ENCODE results near the gene GPC6. TPM values are rescaled to one million over a fixed set of nuclear protein-coding genes. Genes with fewer than 3 reads are reported as not detected.

The GPC6 gene
- total and polyA plus RNA-seq, 4 donors, result 5.9 to 29.1 (median 18.2) TPM

- no peak for TF ChIP-seq YY1 (IDR thresholded peaks at IDR 0.05)
- TF ChIP-seq RXRA (IDR thresholded peaks at IDR 0.05), result no peak
- no peak for TF ChIP-seq FOXA2 (IDR thresholded peaks at IDR 0.05)
- TF ChIP-seq ZBTB33 (IDR thresholded peaks at IDR 0.05), result no peak
- no peak for TF ChIP-seq RAD21 (IDR thresholded peaks at IDR 0.05)
- no peak for TF ChIP-seq FOXA1 (IDR thresholded peaks at IDR 0.05)
- TF ChIP-seq REST (IDR thresholded peaks at IDR 0.05), result no peak
- no peak for TF ChIP-seq NR2F2 (IDR thresholded peaks at IDR 0.05)
- no peak for TF ChIP-seq GABPA (IDR thresholded peaks at IDR 0.05 in 1 of 2, conservative IDR thresholded peaks at IDR 0.05 in 1 of 2)
- TF ChIP-seq HNF4G (IDR thresholded peaks at IDR 0.05), result no peak
- TF ChIP-seq JUND (IDR thresholded peaks at IDR 0.05), result no peak
- TF ChIP-seq ATF3 (IDR thresholded peaks at IDR 0.05), result no peak
- no peak for TF ChIP-seq HNF4A (conservative IDR thresholded peaks at IDR 0.05)
- no peak for TF ChIP-seq TAF1 (conservative IDR thresholded peaks at IDR 0.05)
- TF ChIP-seq SP1 (IDR thresholded peaks at IDR 0.05), result no peak
- no peak for TF ChIP-seq EGR1 (IDR thresholded peaks at IDR 0.05; ENCODE audit: low read depth in 2 of 2)
- no peak for TF ChIP-seq CTCF (IDR thresholded peaks at IDR 0.05; ENCODE audit: low read depth, low read length, missing input control)
- TF ChIP-seq MAX (IDR thresholded peaks at IDR 0.05), result no peak
- Histone ChIP-seq H3K27me3 (ENCODE audit: control insufficient read depth in 4 of 4, insufficient read depth in 4 of 4, low read length in 3 of 4) (no peaks in the 10 kb centered on the region), H3K4me1 (ENCODE audit: control insufficient read depth in 4 of 4, insufficient read depth in 4 of 4, low read length in 3 of 4) (no peaks in the 10 kb centered on the region), H3K9ac (ENCODE audit: low read depth in 1 of 2, low read length in 2 of 2) (no peak overlapping the region), H3K9me3 (ENCODE audit: control insufficient read depth in 4 of 4, low read length in 3 of 4) (no peaks in the 10 kb centered on the region), H3K27ac (ENCODE audit: low read depth in 1 of 2, low read length in 2 of 2) (no peak overlapping the region), H3K4me3 (ENCODE audit: low read depth in 1 of 3, low read length in 3 of 3) (no peak overlapping the region), H3K36me3 (ENCODE audit: control insufficient read depth in 4 of 4, insufficient read depth in 3 of 4, low read depth in 1 of 4, low read length in 3 of 4) (no peaks in the 10 kb centered on the region)
- DNase-seq (ENCODE audit: low spot score), result no peak
Observed at GRCh38 chr13:93477238-93477637, 250.6 kb downstream of the GPC6 start.

All from liver (tissue), 9 donors.